Pancreas (tissue), 10 donors: Measurements from ENCODE around the gene MAP3K8. TPM values are rescaled to one million over a fixed set of nuclear protein-coding genes. Genes with fewer than 3 reads are reported as not detected.

ENCODE experiments used
- ATAC-seq, 4 donors: fragments of 200-7000 bp; cut with Tn5 transposase; one replicate each; pipeline versions ENCODE4 v1.8.0 to v1.9.1; 2020; ENCODE audit warnings: mild to moderate bottlenecking in 4 of 4, moderate library complexity in 4 of 4
- DNase-seq, 6 donors: peaks; one replicate each; pipeline ENCODE4 v3.0.0-alpha.2; 2020
- FAIRE-seq: peaks from 2 replicates; lab custom pipeline; 2012; peaks lifted over from hg19 to GRCh38; lab: Jason Lieb, UNC
- H3K27ac ChIP-seq, 4 donors: fragments of 200-600 bp; sonication (generic); 1 replicate in 3 of 4; 2 replicates in 1 of 4; pipeline versions ENCODE4 v1.5.0 to v1.8.0; 2020
- H3K27me3 ChIP-seq, 4 donors: fragments of 200-600 bp; one replicate each; pipeline ENCODE4 v1.8.0; 2021
- H3K36me3 ChIP-seq, 3 donors: fragments of 200-600 bp; sonication (generic) in 1 of 3; one replicate each; pipeline versions ENCODE4 v1.5.0 to v1.8.0; 2020 to 2021
- H3K4me1 ChIP-seq, 3 donors: fragments of 200-600 bp; one replicate each; pipeline ENCODE4 v1.8.0; 2021
- H3K4me3 ChIP-seq, 4 donors: fragments of 200-600 bp; sonication (generic) in 2 of 4; one replicate each; pipeline versions ENCODE4 v1.5.0 to v1.8.0; 2020 to 2021
- H3K9me3 ChIP-seq, 4 donors: fragments of 200-600 bp; one replicate each; pipeline ENCODE4 v1.8.0; 2021
- WGBS, 2 donors: extraction: QIAGEN DNeasy Blood & Tissue Kit; methylation state at CpG; one replicate each; pipeline ENCODE4 v1.1.7; 2013; 5-methylcytosine and 5-hydroxymethylcytosine counted together
- intact Hi-C, 3 donors: fragments of 100-400 bp; cut with DNase I; formaldehyde crosslinking; loops; one replicate each; pipeline versions ENCODE4 v1.11.1 to v1.14.2; 2022
- polyA plus RNA-seq, 2 donors: library from polyadenylated mRNA; stranded (reverse); fragments of 200-250 nt; gene quantifications; one replicate each; pipeline ENCODE4 v1.2.3, GENCODE V29; 2013
- total RNA-seq, 6 donors: library from RNA; stranded (reverse); fragmentation: NEBNext Ultra II Directional in 4 of 6; extraction: Animal tissue kit (Norgen Biotek cat#: 25700) in 4 of 6; gene quantifications; one replicate each; pipeline versions ENCODE4 v1.2.1 to v1.2.4, GENCODE V29; 2021 to 2023
- TF ChIP-seq, protein P1 (sequence below), 4 donors: fragments of 200-600 bp; sonication (generic) in 3 of 4; IDR thresholded peaks; one replicate each; pipeline versions ENCODE4 v1.5.0 to v1.8.0; 2021; ENCODE audit warnings: antibody characterized with exemption in 4 of 4
- donor health status: healthy with polysubstance abuse.
- donor health status: DM: no; HTN: no; CAD: no; lungs with moderate emphysema.
- donor health status: DM: no; HTN: no; CAD: no.
- donor health status: control.
- donor health status: control.
- donor health status: Bipolar disorder and iron deficiency.
- donor health status: DM: yes; HTN: yes; CAD: no.
- donor health status: DM: no; HTN: no; CAD: no.
- donor health status: DM: no; HTN: no; CAD: no.
- donor health status: DM: yes; HTN: yes; CAD: no.

MAP3K8 gene
- total and polyA plus RNA-seq, 8 donors: 2.8 to 13.0 (median 5.3) TPM

DNA sequence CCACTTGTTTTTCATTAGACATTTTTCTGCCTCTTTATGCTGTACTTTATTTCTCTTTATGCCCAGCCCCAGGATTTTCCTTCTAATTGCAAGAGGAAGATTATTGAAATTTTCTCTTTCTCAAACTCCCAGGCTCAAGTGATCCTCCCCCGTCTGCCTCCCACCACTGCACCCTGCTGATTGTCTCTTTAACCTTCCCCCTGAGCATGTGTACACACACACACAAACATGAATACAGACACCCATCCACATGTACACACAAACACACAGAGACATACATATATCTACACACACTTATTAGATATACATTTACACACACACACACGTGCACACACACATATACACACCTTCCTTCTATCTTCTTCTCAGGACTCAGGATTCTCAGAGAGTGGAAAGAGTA, 37.3 kb upstream of the MAP3K8 start:
- DNase-seq: no peak
- no peak for ATAC-seq
- TF ChIP-seq, protein P1, sequence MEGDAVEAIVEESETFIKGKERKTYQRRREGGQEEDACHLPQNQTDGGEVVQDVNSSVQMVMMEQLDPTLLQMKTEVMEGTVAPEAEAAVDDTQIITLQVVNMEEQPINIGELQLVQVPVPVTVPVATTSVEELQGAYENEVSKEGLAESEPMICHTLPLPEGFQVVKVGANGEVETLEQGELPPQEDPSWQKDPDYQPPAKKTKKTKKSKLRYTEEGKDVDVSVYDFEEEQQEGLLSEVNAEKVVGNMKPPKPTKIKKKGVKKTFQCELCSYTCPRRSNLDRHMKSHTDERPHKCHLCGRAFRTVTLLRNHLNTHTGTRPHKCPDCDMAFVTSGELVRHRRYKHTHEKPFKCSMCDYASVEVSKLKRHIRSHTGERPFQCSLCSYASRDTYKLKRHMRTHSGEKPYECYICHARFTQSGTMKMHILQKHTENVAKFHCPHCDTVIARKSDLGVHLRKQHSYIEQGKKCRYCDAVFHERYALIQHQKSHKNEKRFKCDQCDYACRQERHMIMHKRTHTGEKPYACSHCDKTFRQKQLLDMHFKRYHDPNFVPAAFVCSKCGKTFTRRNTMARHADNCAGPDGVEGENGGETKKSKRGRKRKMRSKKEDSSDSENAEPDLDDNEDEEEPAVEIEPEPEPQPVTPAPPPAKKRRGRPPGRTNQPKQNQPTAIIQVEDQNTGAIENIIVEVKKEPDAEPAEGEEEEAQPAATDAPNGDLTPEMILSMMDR (IDR thresholded peaks at IDR 0.05): no peak
- Histone ChIP-seq H3K4me3 (no peak overlapping the region), H3K9me3 (no peaks in the 10 kb centered on the region), H3K4me1 (no peaks in the 10 kb centered on the region), H3K27ac (no peak overlapping the region), H3K36me3 (no peaks in the 10 kb centered on the region), H3K27me3 (no peaks in the 10 kb centered on the region)
- WGBS, 2 donors: 42 to 51% methylated on average over 2 of the region's 2 CpGs
- intact Hi-C loops: loop anchor here in 1 of 3 donors (5.0 kb wide), 2 partner anchors 141 to 196 kb away; no protein-coding TSS in a partner anchor
- no peak for FAIRE-seq

DNA sequence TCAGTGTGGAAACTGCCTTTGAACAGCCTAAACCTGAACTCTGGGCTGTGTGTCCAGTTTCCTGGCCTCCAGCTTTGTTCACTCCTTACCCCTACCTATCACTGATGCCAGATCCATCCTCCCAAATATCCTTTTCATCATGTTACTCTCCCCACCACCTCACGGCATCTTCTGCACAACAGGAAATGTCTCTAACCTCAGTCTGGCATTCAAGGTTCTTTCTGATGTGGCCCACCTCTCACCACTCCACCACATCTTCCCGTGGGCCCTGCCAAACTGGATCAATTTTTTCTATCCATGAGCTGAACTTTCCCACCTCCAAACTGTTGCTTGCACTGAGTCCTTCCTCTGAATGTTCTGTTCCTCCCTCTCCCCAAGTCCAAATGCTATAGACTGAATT, 35.8 kb upstream of the MAP3K8 start:
- DNase-seq (no peak), ATAC-seq (no peak), FAIRE-seq (no peak)
- no peak overlapping the region for H3K27ac ChIP-seq
- TF ChIP-seq, protein P1 (IDR thresholded peaks at IDR 0.05): no peak
- WGBS, 2 donors: 56 to 65% methylated on average over 2 of the region's 2 CpGs
- no peaks in the 10 kb centered on the region for H3K36me3 ChIP-seq
- intact Hi-C loops: loop anchor here in 1 of 3 donors (5.0 kb wide), 2 partner anchors 139 to 194 kb away; no protein-coding TSS in a partner anchor
- no peaks in the 10 kb centered on the region for H3K27me3 ChIP-seq
- H3K4me1 ChIP-seq: no peaks in the 10 kb centered on the region
- H3K9me3 ChIP-seq: no peaks in the 10 kb centered on the region
- H3K4me3 ChIP-seq: no peak overlapping the region

DNA sequence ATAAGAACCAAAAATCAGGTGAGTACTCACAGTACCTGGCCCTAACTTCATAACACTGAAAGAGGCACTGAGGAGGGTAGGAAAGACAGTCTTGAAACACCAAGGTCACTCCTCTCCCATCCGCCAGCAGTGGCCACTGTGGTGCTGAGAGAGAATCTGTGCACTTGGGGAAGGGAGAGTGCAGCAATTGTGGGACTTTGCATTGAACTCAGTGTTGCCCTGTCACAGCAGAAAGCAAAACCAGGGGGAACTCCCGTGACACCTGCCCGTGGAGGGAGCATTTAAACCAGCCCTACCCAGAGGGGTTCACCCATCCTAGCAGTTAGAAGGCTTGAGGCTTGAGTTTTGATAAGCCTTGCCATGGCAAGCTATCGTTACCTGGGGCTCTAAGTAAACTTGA, 35.2 kb upstream of the MAP3K8 start:
- 42 to 61% methylated on average over 4 of the region's 4 CpGs for WGBS, 2 donors
- DNase-seq (no peak), ATAC-seq (no peak), FAIRE-seq (no peak)
- TF ChIP-seq, protein P1 (IDR thresholded peaks at IDR 0.05): no peak
- intact Hi-C loops: loop anchor here in 1 of 3 donors (5.0 kb wide), 2 partner anchors 139 to 194 kb away; no protein-coding TSS in a partner anchor
- Histone ChIP-seq H3K4me3 (no peak overlapping the region), H3K9me3 (no peaks in the 10 kb centered on the region), H3K36me3 (no peaks in the 10 kb centered on the region), H3K27ac (no peak overlapping the region), H3K27me3 (no peaks in the 10 kb centered on the region), H3K4me1 (no peaks in the 10 kb centered on the region)

DNA sequence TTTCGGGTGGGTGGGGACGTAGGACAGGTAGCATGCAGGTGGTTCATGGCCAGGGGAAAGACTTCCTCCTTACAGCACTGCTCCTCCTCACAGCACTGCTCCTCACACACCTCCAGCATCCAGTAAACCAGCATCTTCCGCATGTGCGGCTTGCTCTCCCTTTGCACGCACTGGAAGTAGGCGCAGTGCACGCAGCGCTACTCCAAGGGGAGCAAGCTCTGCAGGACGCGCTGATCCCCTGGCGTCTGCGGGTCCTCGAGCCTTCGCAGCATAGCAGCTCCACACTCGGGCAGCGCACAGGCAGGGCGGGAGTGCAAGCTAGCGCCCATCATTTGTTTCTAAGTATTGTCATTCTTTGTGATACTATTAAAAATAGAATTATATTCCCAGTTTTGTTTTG, 30.5 kb upstream of the MAP3K8 start:
- TF ChIP-seq, protein P1 (IDR thresholded peaks at IDR 0.05): no peak
- Histone ChIP-seq H3K9me3 (no peaks in the 10 kb centered on the region), H3K27ac (no peak overlapping the region), H3K36me3 (no peaks in the 10 kb centered on the region), H3K27me3 (no peaks in the 10 kb centered on the region), H3K4me3 (no peak overlapping the region), H3K4me1 (no peaks in the 10 kb centered on the region)
- ATAC-seq (no peak), FAIRE-seq (no peak), DNase-seq (no peak)
- 92 to 96% methylated on average over 18 of the region's 18 CpGs for WGBS, 2 donors
- intact Hi-C loops: no loop called here

DNA sequence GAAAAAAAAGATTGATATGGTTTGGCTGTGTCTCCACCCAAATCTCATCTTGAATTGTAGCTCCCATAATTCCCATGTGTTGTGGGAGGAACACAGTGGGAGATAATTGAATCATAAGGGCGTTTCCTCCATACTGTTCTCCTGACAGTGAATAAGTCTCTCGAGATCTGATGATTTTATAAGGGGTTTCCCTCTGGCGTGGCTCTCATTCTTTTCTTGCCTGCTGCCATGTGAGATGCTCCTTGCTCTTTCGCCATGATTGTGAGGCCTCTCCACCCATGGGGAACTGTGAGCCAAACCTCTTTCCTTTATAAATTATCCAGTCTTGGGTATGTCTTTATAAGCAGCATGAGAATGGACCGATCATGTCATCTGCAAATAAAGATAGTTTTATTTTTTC, 29.4 kb upstream of the MAP3K8 start:
- FAIRE-seq: no peak
- WGBS, 2 donors: 71 to 78% methylated on average over 5 of the region's 5 CpGs
- H3K36me3 ChIP-seq: no peaks in the 10 kb centered on the region
- no peak overlapping the region for H3K27ac ChIP-seq
- H3K4me3 ChIP-seq: no peak overlapping the region
- H3K4me1 ChIP-seq: no peaks in the 10 kb centered on the region
- no peaks in the 10 kb centered on the region for H3K9me3 ChIP-seq
- TF ChIP-seq, protein P1 (IDR thresholded peaks at IDR 0.05): no peak
- no peaks in the 10 kb centered on the region for H3K27me3 ChIP-seq
- DNase-seq: no peak
- ATAC-seq: no peak
- intact Hi-C loops: no loop called here
